Measurements from ENCODE around the gene PPP2R5C.

GRCh38 chr14:101897326-101897725, 135.8 kb downstream of the PPP2R5C start:
- no peak for TF ChIP-seq ZNF529 (tag by site-specific recombination; IDR thresholded peaks at IDR 0.05; ENCODE audit: insufficient replicate concordance)
- TF ChIP-seq CTCF (tag by site-specific recombination; IDR thresholded peaks at IDR 0.05), result no peak
- no peak for TF ChIP-seq ZNF585B (tag by site-specific recombination; IDR thresholded peaks at IDR 0.05)
- TF ChIP-seq ZBTB11 (tag by site-specific recombination; conservative IDR thresholded peaks at IDR 0.05; ENCODE audit: low read depth), result no peak
- no peak for TF ChIP-seq GLI4 (tag by site-specific recombination; IDR thresholded peaks at IDR 0.05)
- TF ChIP-seq ZNF600 (tag by site-specific recombination; IDR thresholded peaks at IDR 0.05), result no peak
- TF ChIP-seq ZNF501 (tag by site-specific recombination; IDR thresholded peaks at IDR 0.05), result no peak
- TF ChIP-seq TSHZ1 (tag by site-specific recombination; IDR thresholded peaks at IDR 0.05; ENCODE audit: borderline replicate concordance), result no peak
- no peak for TF ChIP-seq ZNF664 (tag by site-specific recombination; IDR thresholded peaks at IDR 0.05)
- no peak for TF ChIP-seq ZNF76 (tag by site-specific recombination; IDR thresholded peaks at IDR 0.05; ENCODE audit: borderline replicate concordance, low read depth)
- no peak for TF ChIP-seq ZBTB49 (tag by site-specific recombination; IDR thresholded peaks at IDR 0.05; ENCODE audit: low read depth)
- no peak for TF ChIP-seq ZFP37 (tag by site-specific recombination; IDR thresholded peaks at IDR 0.05)
- no peak for TF ChIP-seq ZNF10 (tag by site-specific recombination; IDR thresholded peaks at IDR 0.05)
- no peak for TF ChIP-seq OVOL3 (tag by site-specific recombination; IDR thresholded peaks at IDR 0.05)

All from HEK293 (cell line).